ENCODE results near the gene IFNG.

- no peak for TF ChIP-seq CTCF (conservative IDR thresholded peaks at IDR 0.05 in 1 of 2, IDR thresholded peaks at IDR 0.05 in 1 of 2; ENCODE audit: low read depth in 1 of 2, low read length in 2 of 2)
- TF ChIP-seq EZH2 (IDR thresholded peaks at IDR 0.05; ENCODE audit: low read length, missing control alignments), result no peak
Measured at GRCh38 chr12:68119724-68120211, 39.8 kb downstream of the IFNG start.
